GM18858 (cell line): ENCODE data around the gene TNFRSF19.

Experiments
- ATAC-seq: cut with Tn5 transposase; IDR thresholded peaks from one replicate; pipeline ENCODE4 v1.9.1; 2021; ENCODE audit not compliant: unreplicated experiment

TNFRSF19 gene

DNA sequence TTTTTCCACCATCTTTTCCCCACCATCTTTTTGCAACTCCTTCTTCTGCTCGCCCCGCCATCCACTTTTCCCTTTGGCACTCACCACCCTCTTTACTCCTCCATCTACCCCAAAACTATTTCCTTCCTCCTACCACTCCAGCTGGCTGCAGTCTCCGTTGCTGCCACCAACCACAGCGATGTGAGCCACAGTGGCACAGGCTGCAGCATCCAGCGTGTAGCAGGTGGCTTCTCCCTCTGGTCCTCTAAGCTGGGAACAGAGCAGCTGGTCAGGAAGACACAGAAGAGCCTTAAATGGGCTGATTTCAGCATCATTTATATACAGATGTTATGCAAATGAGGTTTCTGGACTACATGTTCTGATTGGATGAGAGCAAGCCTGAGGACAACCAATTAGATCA is 144.5 kb downstream of the TNFRSF19 start:
- no peak for ATAC-seq

DNA sequence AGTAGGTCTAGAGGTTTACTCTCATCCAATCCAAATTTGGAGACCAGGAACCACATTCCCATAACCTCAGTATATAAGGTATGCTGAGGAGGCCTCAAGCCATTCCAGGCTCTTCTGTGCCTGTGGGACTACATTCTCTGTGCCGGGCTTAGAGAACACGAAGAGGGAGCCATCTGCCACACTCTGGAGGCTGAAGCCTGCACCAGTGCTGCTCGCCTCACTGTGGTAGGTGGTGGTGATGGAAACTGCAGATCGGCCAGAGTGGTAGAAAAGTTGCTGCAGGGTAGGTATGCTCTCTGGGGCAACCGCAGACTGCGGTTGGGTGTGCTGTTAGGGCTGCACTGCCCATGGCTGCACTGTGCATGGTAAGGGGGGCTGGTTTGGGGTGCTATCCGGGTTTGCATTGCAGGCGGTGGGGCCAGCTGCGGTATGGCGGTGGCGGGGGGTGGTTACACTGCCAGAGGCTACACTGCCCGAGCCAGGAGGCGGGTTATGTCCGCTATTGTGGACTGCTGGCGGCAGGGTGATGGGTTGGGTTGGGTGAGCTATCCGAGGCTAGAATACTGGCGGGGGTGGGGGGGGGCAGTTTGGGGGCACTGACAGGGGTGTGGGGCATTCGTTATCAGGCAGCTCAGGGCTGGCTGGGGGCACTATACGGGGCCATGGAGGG is 145.0 kb downstream of the TNFRSF19 start:
- no peak for ATAC-seq

DNA sequence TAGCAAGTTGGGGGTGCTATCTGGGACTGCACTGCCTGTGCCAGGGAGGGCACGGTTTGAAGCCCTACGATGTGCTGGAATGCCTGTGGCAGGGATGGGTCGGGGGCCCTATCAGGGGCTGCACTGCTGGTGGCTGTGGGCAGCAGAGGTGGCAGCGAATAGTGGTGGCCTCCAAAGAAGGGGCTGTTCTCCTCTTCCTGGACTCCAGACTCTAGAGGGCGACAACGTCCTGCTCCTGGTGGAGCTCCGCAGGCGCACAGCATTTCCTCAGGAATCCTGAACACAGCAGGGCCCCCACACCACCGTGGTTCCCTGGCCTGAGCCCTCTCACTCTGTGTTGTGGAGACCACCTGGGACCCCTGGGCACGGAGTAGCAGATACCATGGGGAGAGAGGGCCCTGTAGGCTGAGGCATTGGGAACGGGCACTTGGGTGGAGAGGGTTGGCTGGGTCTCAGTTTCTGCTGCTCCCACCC is 145.6 kb downstream of the TNFRSF19 start:
- ATAC-seq, result no peak

DNA sequence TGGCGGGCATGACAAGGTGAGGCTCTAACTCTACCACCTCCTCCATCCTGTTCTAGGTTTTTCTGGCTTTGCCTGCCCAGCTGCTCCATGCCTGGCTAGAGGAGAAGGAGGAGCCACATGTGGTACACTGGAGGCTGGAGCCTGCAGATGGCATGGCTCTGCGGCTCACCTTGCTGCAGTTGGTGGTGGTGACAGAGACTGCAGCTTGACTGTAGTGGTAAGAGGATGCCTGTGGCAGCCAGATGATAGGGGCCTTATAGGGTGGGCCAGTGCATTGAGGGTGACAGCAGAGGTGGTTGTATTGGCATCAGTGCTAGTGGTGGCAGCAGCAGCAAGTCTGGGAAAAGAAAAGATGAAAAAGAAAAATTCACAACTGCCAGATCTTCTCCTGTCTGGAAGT is 146.2 kb downstream of the TNFRSF19 start:
- ATAC-seq, result no peak

DNA sequence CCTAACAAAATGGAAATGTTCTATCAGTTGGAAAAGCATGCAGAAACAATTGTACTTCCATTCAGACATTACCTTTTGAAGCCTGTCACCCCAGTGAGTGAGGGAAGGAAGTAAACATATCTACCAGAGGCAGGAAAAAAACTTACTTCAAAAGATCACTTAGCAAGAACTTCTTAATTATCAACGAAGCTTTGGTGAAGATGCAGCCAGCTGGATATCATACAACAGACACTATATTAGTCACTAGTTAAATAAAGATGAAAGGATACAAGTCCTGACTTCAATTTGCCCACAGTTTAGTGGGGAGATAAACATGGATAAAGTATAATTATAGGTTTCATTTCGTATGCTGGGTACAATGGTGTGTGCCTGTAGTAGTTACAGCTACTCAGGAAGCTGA is 148.8 kb downstream of the TNFRSF19 start:
- no peak for ATAC-seq

DNA sequence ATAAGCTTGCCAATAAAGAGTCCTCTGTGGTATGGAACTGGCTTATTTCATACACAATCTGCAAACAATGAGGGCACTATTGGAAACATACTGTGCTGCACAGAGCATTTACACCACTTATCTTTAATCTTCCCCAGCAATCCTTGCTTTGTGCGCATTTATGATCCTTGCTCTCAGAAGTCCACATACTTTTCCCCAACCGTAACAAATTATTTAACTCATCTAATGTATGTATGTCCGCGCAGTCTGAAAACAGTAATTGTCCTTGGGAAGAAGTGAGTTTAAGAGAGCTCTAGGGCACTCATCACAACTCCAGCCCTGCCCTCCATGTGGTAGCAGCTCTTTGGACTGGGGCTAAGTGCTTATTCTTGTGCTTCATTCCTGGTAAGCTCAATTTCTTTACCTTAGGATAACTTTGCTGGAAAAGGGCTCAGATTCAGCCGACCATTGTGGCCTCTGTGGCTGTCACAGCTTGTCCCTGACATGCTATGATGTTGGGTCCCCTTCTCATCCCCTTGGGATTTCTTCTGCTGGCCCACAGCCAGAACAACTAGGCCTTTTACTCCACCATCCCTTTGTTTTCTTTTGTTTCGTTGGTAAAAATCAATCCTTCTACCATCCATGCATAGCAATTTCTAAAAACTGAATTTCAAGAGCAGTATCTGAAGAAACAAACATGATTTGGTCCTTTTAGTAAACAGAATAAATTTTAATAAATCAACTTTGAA is 152.7 kb downstream of the TNFRSF19 start:
- no peak for ATAC-seq

DNA sequence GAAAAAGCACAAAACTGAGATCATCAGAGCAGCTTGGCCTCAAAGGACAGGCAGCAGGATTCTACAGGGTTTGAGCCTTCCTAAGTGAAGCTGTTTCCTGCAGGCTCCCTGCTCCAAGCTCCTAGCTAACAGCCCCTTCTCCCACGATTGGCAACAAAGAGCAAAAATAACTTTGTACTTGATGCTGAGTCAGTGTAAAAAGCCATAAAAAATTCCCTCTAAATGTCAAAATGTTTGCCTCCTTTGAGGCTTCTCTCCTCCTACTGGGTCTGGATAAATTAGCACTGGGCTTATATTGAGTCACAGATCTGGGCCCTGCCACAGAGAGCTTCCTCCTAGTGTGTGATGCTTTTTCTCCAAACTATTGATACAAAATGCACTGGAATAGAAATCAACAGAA is 153.3 kb downstream of the TNFRSF19 start:
- no peak for ATAC-seq

DNA sequence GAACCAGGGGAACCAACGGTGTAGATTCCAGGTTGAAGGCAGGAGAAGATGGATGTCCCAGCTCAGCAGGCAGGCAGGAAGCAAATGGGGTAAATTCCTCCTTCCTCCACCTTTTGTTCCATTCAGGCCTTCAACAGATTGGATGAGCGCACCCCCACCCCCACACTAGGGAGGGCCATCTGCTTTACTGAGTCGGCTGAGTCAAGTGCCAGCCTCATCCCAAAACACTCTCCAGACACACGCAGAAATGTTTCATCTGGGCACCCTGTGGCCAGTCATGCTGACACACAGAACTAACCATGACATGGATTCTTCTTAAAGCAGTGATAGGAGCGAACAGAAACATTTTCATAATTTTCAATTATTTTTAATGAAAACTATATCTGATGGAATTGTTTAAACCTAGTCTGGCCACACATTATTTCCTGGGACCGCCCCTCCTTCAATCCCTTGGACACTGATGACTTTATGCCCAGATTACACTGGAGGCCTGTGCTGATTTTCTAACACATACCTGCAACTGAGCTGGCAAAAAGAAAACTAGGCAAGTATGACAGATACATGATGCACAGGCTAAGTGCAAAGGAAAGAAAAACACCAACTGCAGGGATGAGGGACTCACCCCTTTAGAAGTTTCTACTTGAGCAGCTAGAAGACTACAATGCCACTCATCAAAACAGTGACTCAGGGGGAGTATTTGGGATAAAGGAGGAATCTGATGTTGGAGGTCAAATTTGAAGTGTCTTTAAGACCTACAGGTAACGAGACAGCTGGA is 154.2 kb downstream of the TNFRSF19 start:
- ATAC-seq, result no peak
